ENCODE results near the gene TOX2. TPM values are rescaled to one million over a fixed set of nuclear protein-coding genes. Genes with fewer than 3 reads are reported as not detected.

The TOX2 gene
- total RNA-seq, 1 donor from 2014 or later, result 3.3 TPM

DNA sequence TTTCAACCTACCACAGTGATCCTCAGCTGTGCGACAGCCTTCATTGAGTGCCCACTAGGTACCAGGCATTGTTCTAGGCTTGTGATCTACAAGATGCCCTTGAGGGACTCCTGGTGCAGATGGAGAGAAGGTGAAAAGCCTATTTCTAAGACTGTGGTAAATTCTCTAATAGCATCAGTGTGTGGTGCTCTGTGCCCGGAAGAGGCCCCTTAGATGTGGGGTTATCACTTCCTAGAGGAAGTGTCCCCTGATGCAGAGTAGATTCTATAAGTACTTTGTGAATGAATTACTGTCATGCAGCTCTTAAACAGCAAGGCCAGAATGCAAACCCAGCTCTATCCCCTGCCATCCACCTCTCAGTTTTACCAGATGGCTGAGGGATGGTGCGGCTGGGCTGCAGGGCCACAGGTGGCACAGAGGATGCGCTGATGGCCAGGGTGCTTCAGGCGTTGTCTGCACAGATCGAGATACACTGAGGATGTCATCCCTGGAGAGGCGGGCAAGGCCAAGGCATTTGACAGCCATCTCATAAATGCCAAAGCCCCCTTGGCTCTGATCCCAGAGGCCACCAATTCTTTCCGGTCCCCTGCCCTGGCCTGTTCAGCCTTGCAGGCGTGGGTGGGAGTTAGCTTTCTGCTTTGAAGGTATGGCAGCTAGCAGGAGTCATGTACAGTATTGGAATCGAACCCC lies 96.7 kb downstream of the TOX2 start:
- TF ChIP-seq, protein P1, sequence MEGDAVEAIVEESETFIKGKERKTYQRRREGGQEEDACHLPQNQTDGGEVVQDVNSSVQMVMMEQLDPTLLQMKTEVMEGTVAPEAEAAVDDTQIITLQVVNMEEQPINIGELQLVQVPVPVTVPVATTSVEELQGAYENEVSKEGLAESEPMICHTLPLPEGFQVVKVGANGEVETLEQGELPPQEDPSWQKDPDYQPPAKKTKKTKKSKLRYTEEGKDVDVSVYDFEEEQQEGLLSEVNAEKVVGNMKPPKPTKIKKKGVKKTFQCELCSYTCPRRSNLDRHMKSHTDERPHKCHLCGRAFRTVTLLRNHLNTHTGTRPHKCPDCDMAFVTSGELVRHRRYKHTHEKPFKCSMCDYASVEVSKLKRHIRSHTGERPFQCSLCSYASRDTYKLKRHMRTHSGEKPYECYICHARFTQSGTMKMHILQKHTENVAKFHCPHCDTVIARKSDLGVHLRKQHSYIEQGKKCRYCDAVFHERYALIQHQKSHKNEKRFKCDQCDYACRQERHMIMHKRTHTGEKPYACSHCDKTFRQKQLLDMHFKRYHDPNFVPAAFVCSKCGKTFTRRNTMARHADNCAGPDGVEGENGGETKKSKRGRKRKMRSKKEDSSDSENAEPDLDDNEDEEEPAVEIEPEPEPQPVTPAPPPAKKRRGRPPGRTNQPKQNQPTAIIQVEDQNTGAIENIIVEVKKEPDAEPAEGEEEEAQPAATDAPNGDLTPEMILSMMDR (conservative IDR thresholded peaks at IDR 0.05), result no peak
- H3K4me1 Mint-ChIP-seq, result no peaks in the 10 kb centered on the region
- H3K9me3 Mint-ChIP-seq, result no peaks in the 10 kb centered on the region
- no peaks in the 10 kb centered on the region for H3K27me3 Mint-ChIP-seq (ENCODE audit: low read depth)
- H3K4me3 Mint-ChIP-seq, result no peak overlapping the region
- DNase-seq (ENCODE audit: low read depth, low spot score), result no peak
- H3K36me3 Mint-ChIP-seq (ENCODE audit: low read depth), result no peaks in the 10 kb centered on the region
- H3K27ac Mint-ChIP-seq (ENCODE audit: unreplicated experiment), result no peak overlapping the region

DNA sequence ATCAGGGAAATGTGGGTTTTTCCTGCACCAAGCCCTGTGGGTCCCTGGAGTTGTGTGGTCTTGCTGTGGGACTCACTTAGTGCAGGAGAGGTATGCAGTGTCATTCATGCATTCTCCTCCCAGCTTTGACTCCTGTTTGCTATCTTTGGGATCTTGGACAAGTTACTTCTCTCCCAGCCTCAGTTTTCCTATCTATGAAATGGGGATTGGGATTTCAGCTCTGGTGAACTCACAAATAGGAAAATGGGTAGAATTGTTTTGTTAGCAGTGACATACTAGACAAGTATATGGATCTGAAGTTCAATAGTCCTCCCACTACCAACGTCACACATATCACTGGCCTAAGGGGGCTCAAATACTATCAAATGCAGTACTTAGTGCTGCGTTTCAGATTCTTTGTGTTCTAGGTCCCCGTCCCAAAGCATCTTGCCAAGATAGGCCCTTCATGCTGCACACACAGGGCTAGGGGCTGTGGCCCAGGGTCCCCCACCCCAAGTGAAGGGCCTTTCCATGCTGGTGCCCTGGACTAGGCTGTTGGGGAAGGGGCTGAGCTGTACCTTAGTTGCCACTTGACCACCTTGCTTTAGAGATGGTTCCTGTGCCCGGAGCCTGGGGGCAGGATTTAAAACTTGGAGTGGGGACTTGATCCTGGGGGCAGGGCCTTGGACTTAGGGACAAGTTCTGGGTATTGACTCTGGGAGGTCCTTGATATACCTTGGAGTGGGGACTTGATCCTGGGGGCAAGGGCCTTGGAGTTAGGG lies 98.0 kb downstream of the TOX2 start:
- TF ChIP-seq, protein P1 (conservative IDR thresholded peaks at IDR 0.05), result no peak
- Mint-ChIP-seq H3K36me3 (ENCODE audit: low read depth) (no peaks in the 10 kb centered on the region), H3K27ac (ENCODE audit: unreplicated experiment) (no peak overlapping the region), H3K4me1 (no peaks in the 10 kb centered on the region), H3K27me3 (ENCODE audit: low read depth) (no peaks in the 10 kb centered on the region), H3K4me3 (no peak overlapping the region), H3K9me3 (no peaks in the 10 kb centered on the region)
- DNase-seq (ENCODE audit: low read depth, low spot score), result no peak

DNA sequence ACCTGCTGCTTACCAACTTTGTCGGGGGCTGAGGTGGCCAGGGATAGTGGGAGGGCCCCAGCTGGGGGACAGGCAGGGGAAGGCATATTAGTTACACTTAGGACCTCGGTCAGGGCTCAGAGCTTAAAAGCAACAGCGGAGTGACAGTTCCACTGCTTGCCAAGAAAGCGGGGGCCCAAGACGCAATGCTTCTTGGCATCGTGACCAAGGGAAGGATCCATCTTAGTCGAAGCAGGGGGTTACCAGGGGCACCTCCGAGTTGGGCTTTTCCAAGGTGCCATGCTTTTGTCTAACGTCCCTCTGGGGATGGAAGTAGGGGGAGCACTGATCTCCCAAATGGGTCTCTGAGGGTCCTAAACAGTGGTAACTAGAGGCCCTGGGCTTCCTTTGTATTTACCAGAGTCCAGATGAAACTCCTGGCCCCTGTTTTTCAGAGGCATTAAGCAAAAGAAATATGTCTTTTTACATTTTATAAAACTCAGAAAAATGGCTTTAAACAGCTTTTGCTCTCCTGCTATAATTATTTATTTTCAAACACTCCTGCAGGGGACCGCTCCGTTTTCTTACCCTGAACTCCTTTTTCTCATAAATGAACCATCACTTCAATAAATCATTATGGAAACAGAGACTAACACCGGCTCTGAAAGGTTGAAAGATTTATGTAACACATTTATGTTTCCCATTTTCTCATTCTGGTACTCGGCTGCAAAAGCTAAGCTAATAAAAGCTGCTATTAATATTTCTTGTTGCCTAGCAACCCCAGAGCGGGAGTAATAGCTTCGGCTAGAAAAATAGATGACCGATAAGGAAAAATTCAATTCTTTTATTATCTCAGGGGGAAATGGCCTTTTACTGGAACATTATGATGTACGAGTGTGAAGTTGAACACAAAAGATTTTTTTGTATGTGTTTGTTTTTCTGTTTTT lies 100.4 kb downstream of the TOX2 start:
- H3K27ac Mint-ChIP-seq (ENCODE audit: unreplicated experiment), result no peak overlapping the region
- H3K4me3 Mint-ChIP-seq, result no peak overlapping the region
- H3K36me3 Mint-ChIP-seq (ENCODE audit: low read depth), result no peaks in the 10 kb centered on the region
- TF ChIP-seq, protein P1 (conservative IDR thresholded peaks at IDR 0.05), result no peak
- no peak for DNase-seq (ENCODE audit: low read depth, low spot score)
- peaks cover 10% of the 10 kb centered on the region for H3K4me1 Mint-ChIP-seq
- H3K27me3 Mint-ChIP-seq (ENCODE audit: low read depth), result no peaks in the 10 kb centered on the region
- H3K9me3 Mint-ChIP-seq, result no peaks in the 10 kb centered on the region

- TF ChIP-seq, protein P1 (conservative IDR thresholded peaks at IDR 0.05), result no peak
- Mint-ChIP-seq H3K27ac (ENCODE audit: unreplicated experiment) (no peak overlapping the region), H3K27me3 (ENCODE audit: low read depth) (no peaks in the 10 kb centered on the region), H3K36me3 (ENCODE audit: low read depth) (no peaks in the 10 kb centered on the region), H3K4me3 (no peak overlapping the region), H3K9me3 (no peaks in the 10 kb centered on the region), H3K4me1 (peaks cover 11% of the 10 kb centered on the region)
- no peak for DNase-seq (ENCODE audit: low read depth, low spot score)
These were observed 101.1 kb downstream of the TOX2 start for GRCh38 chr20:44015733-44016103.

DNA sequence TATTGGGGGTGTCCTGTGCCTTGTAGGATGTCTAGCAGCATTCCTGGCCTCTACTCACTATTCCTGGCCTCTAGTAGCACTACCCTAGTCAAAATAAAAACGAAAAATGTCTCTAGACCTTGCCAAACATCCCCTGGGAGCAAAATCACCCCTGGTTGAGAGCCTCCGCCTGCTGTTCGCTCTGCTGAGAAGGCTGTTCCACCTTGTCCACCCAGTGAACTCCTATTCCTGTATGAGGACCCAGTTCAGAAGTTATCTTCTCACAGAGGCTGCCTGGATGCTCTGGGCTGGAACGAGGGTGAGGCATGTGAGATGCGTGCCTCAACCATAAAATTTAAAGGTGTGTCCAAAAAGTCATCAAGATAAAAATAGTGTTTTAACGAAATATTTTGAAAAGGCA lies 101.9 kb downstream of the TOX2 start:
- TF ChIP-seq, protein P1 (conservative IDR thresholded peaks at IDR 0.05), result no peak
- Mint-ChIP-seq H3K36me3 (ENCODE audit: low read depth) (no peaks in the 10 kb centered on the region), H3K4me3 (no peak overlapping the region), H3K27me3 (ENCODE audit: low read depth) (no peaks in the 10 kb centered on the region), H3K4me1 (peaks cover 11% of the 10 kb centered on the region), H3K9me3 (no peaks in the 10 kb centered on the region), H3K27ac (ENCODE audit: unreplicated experiment) (no peak overlapping the region)
- no peak for DNase-seq (ENCODE audit: low read depth, low spot score)

Data from neural crest cell (in vitro differentiated cells).